NCI-H2171 (cell line): ENCODE results near the gene ZSCAN1.

Experiments used
- DNase-seq: peaks from one replicate; lab custom pipeline; 2025; lab: John Stamatoyannopoulos, UW

Gene ZSCAN1

DNA sequence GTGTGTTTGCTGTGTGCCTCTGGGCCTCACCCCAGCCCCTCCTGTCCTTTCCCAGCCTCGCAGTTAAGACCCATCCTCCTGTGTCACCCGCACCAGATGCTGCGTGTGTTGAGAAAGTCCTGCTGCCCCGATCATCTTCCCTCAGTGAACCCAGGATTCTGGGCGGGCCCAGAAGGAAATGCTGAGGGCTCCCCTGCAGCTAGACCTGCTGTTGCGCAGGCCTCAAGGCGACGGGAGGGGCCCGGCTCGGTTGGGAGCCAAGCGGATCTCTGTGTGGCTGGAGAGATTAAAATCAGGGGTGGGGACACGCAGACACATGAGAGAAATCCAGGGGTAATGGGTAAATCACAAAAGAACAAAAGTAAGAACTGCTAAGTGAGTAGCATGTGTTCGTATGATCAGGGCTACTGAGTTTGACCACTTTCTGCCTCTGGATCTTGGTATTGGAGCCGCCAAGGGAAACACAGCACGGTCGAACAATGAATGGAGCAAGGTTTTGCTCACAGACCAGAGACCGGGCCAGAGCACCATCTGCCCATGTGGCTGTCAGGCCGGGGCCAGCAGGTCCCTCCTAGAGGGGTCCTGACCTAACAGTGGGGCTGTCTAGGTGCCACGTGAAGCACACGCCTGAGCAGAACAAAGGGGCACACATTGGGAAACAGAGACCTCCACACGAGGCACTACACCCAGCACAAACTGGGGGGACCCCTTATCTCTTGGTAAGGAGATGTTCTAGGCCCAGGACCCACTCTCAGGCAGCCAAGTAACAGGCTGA, 7.1 kb downstream of the ZSCAN1 start:
- DNase-seq = no peak

DNA sequence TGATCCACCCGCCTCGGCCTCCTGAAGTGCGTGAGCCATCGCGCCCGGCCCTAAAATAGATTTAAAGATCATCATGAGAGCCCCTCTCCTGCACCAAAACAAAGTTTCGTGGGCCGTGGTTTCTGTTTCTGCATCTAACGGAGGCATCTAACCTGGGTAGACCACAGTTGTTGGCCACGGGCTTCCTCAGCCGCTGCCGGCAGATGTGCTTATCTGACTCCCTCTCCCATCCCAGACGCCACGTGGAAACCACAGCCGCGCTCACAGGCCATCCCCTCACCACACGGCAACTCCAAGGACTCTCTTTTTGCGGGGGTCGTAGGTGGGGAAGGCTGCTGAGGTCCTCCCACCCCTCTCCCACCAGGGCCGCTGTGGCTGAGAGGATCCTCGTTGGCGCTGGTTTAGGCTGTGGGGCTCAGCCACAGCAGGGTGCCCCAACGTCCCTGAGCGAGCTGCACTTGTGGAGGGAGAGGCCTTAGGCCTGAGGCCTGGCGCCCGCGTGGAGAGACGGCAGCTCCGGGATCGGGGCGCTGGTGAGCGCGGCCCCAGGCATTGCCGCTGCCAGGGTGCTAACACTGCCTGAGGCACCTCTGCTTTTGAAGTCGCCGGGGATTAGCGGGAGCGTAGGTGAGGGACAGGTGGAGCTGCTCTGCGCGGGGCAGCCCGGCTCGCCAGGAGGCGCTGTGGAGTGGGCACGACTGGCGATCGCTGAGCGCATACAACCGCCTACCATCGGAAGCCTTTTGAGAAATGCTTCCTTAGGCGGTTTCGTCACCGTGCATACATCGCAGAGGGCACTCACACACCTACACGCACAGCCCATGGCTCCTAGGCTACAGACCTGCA, 8.9 kb downstream of the ZSCAN1 start:
- no peak for DNase-seq

DNA sequence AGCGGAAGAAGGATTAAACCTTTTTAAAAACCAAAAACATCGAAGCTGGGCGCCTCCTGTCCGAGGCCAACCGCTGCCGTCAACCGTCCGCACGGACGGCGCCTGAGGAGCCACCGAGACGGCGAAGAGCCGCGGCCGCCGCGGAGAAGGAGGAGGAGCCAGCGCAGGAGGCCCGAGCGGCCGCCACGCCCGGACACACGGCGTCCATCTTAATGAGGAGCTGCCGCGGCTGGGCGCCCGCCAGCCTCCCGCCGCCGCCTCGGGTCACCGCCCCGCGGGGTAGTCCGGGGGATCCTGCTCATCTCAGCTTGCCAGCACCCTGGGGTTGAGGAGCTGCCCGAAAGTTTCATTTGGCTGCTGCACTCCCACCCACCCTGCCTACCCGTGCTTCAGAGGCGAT, 10.6 kb downstream of the ZSCAN1 start:
- DNase-seq = no peak

DNA sequence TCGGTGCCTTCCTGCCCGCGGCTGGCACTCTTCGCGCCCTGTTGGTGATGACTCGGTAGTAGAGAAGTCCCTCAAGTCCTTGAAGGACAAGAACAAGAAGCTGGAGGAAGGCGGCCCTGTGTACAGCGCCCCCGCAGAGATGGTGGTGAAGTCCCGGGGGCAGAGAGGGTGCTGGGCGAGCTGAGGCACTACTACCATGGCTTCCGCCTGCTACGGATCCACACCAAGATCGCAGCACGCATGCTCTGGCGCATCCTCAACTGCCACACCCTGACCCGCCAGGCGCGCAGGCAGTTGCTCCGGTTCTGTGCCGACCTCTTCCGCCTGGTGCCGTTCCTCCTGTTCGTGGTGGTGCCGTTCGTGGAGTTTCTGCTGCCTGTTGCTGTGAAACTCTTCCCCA, 11.1 kb downstream of the ZSCAN1 start:
- DNase-seq = no peak

DNA sequence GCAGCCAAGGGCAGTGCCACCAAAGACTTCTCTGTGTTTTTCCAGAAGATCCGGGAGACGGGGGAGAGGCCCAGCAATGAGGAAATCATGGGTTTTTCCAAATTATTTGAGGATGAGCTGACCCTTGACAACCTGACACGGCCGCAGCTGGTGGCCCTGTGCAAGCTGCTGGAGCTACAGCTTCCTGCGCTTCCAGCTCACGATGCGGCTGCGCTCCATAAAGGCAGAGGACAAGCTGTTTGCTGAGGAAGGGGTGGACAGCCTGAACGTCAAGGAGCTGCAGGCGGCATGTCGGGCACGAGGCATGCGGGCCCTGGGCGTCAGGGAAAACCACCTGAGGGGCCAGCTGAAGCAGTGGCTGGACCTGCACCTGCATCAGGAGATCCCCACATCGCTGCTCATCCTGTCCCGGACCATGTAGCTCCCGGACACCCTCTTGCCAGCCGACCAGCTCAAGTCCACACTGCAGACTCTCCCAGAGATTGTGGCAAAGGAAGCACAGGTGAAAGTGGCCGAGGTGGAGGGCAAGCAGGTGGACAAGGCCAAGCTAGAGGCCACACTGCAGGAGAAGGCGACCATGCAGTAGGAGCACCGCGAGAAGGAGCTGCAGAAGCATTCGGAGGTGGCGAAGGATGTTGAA, 11.7 kb downstream of the ZSCAN1 start:
- DNase-seq = no peak

DNA sequence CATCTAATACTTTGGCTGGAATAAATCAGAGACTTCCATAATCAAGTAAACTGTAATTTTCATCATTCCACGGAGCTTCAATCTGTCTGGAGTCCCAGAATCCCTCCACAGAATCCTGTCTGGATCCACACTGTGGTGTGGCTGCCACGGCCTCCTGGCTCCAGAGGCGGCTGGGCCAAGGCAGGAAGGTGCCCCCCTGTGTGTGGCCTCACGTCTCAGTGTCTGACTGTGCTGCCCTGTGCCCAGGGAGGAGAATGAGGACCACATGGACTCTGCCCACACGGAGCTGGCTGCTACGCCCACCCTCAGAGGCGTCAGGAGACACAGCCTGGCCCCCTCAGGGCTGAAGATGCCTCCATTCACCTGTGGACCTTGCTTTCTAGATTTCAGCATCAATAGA, 13.0 kb downstream of the ZSCAN1 start:
- no peak for DNase-seq

DNA sequence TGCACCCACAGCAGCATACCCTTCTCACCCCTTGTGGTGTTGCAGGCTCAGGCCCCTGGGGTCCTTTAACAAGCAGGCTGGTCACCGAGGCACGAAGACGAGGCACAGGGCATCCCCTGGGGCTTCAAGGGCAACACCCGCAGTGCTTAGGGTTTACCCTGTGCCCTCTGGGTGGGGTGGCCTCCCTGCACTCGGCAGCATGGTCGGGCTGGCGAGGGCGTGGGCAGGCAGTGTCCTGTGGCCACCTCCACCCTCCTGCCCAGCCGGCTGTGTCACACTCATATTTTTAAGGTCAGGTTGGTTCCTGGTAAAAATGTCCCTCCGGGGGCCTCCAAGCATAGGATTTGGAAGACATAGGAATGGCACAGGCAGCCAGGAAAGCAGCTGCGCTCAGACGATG, 13.8 kb downstream of the ZSCAN1 start:
- no peak for DNase-seq

DNA sequence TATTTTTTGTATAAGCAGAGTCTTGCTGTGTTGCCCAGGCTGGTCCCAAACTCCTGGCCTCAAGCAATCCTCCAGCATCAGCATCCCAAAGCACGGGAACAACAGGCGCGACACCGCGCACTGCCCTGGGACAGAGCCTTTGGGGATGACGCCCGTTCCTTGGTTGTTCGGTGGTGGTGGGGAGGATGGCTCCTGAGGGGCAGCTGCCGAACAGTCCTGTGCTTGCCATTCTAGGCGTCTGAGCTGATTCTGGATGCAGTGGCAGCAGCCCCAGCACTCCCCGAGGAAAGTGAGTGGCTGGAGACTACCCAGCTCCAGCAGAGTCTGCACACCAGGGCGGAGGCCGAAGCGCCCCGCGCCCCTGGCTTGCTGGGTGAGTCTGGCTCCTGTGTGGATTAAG, 18.4 kb downstream of the ZSCAN1 start:
- no peak for DNase-seq

DNA sequence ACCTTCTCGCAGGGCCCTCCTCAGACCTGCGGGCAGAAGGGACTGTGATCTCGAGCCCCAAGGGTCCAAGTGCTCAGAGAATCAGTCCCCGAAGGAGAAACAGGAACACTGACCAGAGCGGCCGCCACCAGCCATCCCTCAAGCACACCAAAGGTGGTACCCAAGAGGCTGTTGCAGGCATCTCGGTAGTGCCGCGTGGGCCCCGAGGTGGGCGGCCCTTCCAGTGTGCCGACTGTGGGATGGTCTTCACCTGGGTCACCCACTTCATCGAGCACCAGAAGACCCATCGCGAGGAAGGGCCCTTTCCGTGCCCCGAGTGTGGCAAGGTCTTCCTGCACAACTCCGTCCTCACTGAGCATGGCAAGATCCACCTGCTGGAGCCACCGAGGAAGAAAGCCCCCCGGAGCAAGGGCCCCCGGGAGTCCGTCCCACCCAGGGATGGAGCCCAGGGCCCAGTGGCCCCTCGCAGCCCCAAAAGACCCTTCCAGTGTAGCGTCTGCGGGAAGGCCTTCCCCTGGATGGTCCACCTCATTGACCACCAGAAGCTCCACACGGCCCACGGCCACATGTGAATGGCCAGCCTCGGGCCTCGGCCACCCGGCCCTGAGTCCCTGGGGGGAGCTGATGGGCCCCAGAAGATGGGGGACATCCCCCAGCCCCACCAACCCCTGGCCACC, 19.8 kb downstream of the ZSCAN1 start:
- DNase-seq = no peak

DNA sequence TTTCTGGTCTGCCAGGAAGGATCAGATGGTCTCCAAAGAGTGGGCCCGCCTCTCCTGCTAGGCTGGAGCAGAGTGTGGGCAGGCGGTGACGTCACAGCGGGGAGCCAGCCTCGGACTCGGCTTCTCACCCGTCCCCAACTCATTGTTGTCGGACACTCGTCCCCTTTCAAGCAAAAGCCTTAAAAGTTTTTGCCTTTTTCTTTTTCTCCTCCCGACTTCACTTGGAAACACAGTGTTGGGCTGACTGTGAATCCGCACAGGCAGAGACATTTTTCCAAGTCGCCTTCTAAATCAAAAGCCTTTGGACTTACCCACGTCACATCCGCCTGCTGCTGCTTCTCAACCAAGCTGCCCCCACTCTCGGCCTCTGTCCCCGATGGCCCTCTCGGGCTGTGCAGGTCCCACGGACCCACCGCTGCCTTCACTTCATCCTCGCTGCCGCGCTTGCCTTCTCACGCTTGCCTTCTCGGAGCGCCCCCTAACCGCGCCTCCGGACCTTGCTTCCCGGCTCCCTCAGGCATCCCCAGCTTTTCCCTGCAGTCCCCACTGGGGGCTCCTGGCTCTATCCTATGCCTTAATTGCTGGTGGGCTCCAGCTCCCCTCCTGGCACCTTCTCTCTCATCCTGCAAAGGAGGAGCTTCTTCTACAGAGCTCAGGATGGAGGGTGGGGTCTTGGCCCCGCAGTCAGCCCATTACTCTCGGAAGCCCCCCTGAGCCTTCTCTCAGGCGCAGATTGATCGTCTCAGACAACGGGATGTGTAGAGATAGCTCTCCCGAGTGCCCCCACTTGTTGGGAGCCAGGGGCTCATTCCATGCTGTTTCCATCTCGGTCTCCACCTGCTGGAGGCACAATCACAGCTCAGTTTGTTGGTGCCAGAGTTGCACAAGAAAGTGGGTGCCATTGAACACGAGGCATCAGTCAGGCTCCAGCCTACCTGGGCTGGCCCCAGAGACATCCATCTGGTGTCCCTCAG, 21.4 kb downstream of the ZSCAN1 start:
- DNase-seq = no peak

DNA sequence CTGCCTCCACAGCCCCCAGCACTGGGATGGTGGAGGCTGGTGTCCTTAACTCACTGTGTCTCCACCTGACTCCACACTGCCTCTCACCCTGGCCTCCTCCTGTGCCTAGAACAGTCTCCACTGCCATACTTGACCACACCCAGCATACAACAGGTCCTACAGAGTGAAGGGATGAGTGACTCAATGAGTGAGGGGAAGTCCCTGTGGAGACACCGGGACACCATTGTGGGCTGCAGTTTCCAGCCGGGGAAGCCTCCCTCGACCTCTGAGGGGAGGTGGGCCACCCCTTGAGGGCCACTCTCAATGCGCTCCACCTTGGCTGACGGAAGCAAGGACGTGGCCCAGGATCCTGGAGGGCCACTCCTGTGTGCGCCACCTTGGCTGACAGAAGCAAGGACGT, 22.4 kb downstream of the ZSCAN1 start:
- DNase-seq = no peak

DNA sequence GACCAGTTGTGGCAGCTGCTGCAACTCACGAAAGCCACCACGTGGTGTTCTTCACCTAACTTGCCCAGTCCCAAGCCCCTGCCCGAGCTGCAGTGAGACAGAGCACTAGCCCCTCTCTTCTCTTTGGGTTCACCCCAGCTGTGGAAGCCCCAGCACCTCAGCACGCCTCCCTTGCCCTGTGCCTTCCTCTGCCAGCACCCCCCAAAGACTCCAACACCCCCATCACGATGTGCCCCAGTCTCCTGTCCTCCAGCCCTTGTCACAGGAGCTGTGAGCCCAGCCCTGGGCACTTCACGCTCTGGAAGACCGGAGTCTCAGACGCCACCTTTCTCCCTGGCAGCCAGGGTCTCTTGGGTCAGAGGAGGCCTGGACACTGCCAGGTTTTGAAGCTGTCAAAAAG, 23.0 kb downstream of the ZSCAN1 start:
- no peak for DNase-seq

DNA sequence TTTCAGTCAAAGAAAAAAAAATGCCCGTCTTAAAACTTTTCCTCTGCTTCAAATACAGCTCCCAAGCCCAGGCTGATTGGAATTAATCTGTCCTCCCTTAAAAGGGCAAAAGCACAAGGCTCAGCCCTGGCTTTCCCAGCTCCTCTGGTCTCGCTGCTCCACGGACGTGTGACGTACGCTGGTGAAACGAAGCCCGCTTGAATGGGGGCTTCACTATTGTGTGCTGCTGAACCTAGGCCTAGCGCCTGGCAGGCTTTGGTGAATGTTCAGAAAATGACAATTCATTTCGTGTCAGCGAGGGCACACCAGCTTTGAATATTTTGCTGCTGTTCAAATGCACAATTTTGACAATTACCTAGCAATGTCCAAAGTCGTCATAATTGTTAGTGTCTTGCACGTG, 24.6 kb downstream of the ZSCAN1 start:
- no peak for DNase-seq

DNA sequence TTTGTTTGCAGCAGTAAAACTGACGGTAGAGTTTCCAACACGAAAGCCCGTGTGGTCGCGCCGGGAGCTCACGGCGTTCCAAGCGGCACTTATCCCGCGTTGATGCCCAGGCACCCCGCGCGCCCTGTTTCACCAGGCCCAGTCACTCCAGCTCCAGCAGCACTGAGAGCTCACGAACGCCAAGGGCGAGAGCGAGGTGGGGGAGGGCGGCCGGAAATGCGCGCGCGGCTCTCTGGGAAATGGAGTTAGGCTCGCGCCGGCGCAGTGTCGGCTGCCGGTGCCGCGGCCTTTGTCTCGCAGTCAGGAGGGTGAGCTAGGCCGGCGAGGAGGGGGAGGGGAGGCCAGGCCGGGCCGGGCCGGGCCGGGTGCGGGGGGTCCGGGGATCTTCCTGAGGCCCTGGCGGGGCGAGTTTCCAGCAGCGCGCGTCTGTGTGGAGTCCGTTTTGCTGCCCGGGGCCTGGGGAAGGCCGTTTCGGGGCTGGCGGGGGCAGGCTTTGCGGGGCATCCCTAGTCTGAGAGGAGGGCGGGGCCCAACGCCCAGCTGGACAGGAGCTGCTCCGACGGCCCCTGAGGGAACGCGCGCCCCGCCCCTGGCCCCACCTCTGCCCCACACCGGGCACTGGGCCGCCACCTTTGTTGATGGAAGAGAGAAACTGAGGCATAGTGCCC, 25.3 kb downstream of the ZSCAN1 start, which contains the start of gene ZNF135:
ZNF135 (plus strand) TSS at position 280 of the 668 bp plus-strand sequence. CDS start 721 bp downstream, outside the sequence.
- peak; percentile 85 for DNase-seq

DNA sequence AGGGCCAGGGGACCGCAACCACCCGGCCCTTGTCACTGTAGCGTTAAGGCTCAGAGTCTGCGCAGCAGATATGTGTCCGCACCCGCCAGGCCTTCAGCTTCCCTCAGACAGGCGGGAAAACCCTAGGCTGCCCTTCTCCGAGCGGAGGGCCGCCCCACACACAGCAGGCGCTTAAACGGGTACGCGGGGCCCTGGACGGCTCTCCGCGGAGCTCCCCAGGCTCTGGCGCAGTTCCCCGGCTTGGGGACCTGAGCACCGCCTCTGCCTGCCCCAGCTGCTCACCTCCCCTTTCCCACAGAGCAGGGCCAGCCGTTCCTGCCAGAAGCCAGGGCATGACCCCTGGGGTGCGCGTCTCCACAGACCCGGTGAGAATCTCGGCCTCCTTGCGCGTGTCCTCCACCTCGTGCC, 25.9 kb downstream of the ZSCAN1 start:
- DNase-seq = peak; percentile 16

DNA sequence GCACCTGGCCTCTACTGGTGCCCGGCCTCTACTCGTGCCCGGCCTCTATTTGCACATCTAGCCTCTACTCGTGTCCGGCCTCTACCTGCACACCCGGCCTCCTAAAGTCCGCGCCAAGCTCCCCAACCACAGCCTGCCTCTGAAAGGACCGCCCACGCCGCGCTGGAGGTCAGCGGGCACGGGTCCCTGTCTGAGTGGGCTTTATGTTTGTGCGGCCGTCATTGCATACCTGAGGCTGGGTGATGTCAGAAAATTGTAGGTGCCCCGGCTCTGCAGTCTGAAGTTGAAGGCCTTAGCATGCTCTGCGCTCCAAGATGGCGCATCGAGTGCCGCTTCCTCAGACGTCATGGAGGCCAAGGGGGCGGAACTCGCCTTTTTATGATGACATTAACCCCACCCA, 26.4 kb downstream of the ZSCAN1 start:
- no peak for DNase-seq

DNA sequence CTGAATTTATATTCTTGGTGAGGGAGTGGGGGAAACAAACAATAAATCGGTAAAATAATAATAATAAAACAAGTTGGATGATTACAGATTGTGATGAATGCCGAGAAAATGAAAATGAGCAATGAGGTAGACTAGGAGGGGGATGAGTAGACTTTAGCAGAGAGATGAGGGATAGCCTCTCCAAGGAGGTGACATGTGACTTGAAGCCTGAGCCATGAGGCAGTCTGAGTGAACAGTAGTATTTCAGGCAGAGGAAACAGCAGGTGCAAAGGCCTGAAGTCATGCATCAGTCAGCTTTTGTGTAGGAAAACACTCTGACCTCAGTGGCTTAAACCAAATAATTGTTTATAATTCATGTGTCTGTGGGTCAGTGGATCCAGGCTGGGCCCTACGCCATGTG, 29.9 kb downstream of the ZSCAN1 start:
- DNase-seq = no peak

DNA sequence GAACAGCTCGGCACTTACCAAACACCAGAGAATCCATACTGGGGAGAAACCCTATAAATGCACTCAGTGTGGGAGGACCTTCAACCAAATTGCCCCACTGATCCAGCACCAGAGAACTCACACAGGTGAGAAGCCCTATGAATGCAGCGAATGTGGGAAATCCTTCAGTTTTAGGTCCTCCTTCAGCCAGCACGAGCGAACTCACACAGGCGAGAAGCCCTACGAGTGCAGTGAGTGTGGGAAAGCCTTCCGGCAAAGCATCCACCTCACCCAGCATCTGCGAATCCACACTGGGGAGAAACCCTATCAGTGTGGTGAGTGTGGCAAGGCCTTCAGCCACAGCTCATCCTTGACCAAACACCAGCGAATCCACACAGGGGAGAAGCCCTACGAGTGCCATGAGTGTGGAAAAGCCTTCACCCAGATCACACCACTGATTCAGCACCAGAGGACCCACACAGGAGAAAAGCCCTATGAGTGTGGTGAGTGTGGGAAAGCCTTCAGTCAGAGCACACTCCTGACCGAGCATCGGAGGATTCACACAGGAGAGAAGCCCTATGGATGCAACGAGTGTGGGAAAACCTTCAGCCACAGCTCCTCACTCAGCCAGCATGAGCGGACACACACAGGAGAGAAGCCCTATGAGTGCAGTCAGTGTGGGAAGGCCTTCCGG, 33.6 kb downstream of the ZSCAN1 start:
- DNase-seq = no peak

DNA sequence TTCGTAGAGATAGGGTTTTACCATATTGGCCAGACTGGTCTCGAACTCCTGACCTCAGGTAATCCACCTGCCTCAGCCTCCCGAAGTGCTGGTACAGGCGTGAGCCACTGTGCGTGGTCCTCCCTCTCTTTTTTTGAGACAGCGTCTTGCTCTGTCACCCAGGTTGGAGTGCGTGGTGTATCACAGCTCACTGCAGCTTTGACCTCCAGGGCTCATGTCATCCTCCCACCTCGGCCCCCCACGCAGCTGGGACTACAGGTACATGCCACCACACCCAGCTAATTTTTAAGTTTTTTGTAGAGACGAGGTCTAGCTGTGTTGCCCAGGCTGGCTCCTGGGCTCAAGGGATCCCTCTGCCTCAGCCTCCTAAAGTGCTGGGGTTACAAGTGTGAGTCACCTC, 46.0 kb downstream of the ZSCAN1 start:
- DNase-seq = no peak

DNA sequence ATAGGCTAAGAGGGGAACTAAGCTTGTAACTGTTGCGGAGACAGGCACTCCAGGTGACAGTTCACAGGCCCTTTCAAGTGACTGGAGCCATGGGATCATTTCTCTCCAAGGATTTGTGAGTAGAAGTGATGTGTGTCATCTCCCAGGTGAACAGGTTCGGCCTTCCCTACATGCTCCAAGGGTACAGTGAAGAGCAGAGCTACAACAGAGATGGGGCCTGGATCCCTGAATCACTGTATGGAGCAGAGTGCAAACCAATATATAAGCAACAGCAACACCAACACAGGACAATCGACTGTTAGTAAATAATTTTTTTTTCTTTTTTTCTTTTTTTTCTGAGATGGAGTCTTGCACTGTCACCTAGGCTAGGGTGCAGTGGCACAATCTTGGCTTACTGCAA, 49.2 kb downstream of the ZSCAN1 start:
- DNase-seq = no peak
